Right ventricle myocardium inferior (tissue), 1 donor: ENCODE results near the gene SHMT1. TPM values are rescaled to one million over a fixed set of nuclear protein-coding genes. Genes with fewer than 3 reads are reported as not detected.
A peak's percentile ranks its signal among the peaks of the same experiment; 100 is the strongest.
"Not testable (repeated sequence)": the region's sequence is repeated elsewhere in the genome, so short reads cannot be mapped to it uniquely, and the experiment has no call there.

Experiments used
- ATAC-seq: fragments of 200-7000 bp; cut with Tn5 transposase; one replicate; pipeline ENCODE4 v1.9.1; 2020; ENCODE audit warnings: mild to moderate bottlenecking, moderate library complexity
- DNase-seq: peaks from one replicate; pipeline ENCODE4 v3.0.0; 2021; ENCODE audit errors: missing footprints
- intact Hi-C: fragments of 100-400 bp; cut with DNase I; formaldehyde crosslinking; loops from one replicate; pipeline ENCODE4 v1.11.0; 2022
- long read RNA-seq: library from polyadenylated mRNA; unstranded; transcript quantifications from one replicate; pipeline ENCODE4 v2.0.0, GENCODE V29; 2021
- total RNA-seq: library from RNA; stranded (reverse); fragmentation: NEBNext Ultra II Directional; extraction: Animal tissue kit (Norgen Biotek cat#: 25700); gene quantifications from one replicate; pipeline ENCODE4 v1.2.1, GENCODE V29; 2021
- donor health status: DM: no; HTN: yes; CAD: no; lungs with severe emphysema.

SHMT1 gene
- 9.9 TPM for total RNA-seq
- long read RNA-seq, transcript SHMT1-201 (12 exons, 2,464 nt) = major isoform, 5 of 11 reads
- long read RNA-seq, partial matches to known transcripts = 2 of 11 reads
- long read RNA-seq, other reads (novel, unspliced or antisense) = 2 of 11 reads

DNA sequence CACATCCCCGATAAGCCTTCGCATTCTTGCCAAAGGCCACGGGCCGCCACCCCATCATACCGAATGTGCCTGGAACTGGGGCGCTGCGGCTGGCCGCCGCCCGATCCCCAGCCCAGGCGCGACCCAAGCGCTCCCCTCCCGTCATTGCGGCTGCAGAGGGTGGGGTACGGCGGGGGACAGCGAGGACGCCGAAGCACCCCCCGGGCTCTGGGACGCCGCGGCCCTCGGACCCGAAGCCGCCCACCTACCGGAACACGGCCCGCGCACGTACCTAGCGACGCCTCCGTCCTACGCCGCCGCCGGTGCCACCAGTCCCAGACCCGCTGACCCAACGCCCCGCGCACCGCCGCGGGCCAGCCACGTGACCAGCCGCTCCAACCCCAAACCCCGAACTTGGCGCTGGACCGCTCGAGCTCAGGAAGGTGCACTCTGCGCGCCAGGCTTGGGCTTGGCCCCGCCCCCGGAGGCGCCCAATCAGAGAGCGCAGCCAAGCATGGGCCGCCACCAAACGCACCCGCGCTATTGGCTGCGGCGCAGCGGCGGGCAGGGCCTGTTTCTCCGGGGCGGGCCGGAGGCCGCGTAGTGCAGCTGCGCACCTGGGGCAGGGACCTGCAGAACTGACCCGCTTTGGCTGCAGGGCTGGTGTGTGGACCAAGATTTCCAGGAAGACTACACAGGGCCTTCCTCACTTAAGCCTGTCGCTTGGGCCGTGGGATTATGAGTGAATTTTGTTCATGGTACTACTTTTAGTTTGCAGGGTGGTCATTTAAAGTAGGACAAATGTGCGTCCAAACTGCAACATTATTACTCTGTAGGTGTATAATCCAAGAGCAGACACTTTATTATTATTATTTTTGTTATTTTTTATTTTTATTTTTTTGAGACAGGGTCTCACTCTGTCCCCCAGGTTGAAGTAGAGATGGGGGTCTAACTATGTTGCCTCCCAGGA, at the start of gene SHMT1:
Gene SHMT1 (minus strand): TSS at position 450 of the 949 bp plus-strand sequence. CDS start 7,569 bp downstream, outside the sequence.
- DNase-seq (peak; percentile 98), ATAC-seq (peak; percentile 100)
- intact Hi-C loops = no loop called here

DNA sequence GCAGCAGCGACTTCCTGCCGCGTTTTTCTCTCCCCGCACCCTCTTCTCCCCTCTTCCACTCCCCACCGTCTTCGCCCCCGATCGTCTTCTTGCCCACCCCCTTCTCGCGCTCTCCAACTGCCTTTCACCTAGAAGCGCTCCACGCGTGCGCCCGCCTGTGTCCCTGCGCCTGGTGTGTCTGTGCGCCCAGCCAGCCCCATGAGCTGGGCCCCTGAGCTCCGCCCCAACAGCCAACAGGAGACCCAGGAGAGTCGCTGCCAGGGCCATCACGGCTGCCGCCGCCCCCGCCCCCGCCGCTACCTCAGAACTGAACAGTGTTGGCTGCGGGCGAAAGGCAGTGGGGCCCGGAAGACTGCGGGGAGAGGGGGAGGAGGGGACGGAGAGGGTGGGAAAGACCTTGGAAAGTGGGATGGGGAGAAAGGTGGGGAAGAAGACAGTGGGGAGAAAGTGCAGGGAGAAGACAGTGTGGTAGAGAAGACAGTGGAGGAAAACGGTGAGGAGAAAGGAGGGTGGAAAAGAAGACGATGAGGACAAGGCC, 48.7 kb upstream of the SHMT1 start:
- intact Hi-C loops, DNase-seq: not testable (repeated sequence)
- ATAC-seq = peak; percentile 90

DNA sequence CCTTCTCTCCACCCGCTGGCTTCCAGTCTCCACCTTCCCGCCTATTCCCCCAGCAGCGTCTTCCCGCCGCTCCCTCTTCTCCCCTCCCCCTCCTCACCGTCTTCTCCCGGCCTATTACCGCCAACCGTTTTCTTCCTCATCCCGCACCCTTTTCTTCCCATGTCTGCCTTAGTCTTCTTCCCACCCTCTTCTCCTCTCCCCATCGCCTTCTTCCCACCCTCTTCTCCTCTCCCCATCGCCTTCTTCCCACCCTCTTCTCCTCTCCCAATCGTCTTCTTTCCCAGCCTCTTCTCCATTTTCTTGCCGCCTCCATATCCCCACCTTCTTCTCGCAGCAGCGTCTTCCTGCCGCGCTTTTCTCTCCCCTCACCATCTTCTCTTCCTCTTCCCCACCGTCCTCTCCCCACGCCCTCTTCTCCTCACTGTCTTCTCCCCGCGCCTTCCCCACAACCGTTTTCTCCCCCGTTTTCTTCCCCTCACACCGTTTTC, 48.1 kb upstream of the SHMT1 start:
- peak; percentile 71 for DNase-seq
- intact Hi-C loops = not testable (repeated sequence)
- peak; percentile 90 for ATAC-seq

DNA sequence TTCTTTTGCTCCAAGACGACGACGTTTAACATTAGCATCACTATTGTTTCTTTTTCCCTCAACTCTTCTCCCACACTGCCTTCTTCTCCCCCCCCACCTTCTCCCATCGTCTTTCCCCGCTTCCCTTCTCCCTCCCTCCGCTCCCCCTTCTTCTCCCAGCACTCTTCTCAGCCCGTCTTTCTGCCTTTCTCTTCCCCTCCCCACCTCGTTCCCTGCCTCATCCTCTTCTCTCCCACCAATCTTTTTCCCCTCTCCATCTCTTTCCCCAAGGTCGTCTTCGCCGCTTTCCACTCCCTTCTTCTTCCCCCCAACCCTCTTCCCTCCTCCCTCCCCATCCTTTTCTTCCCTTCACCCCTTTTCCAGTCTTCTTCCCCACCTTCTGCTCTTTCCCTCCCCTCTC, 47.4 kb upstream of the SHMT1 start:
- DNase-seq, intact Hi-C loops, ATAC-seq: not testable (repeated sequence)

DNA sequence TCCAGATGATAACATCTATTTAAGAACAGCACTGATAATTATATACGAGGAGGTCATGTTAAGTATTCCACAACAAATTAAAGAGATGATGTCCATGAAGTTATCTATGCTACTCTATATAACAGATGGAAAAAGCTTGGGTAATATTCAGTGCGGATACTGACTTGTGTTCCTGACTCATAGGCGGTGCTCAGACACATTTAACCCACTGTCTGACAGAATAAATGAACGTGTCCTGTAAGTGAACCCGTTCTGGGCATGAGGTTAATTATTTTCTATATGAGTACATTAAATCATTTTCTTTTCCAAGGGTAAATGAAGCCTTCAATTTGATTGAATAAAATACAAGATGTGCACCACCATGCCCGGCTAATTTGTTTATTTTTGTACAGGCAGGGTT, 46.0 kb upstream of the SHMT1 start:
- ATAC-seq, DNase-seq, intact Hi-C loops: not testable (repeated sequence)

DNA sequence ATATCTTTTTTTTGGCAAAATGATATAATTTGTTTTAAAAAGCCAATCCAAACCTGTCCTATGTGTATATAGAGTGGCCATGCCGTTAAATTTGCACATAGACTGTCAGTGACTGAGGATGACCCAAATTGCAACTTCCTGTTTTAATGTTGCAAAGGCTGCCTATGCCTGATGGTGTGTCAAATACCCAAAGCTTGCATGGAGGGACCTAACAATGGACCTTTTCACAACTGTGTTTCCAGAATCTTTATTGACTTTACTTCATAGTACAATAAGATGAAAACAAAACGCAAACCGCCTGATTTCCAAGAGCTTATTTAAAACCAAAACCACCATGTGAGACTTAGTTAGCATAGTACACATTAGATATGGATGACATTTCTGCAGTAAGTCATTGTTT, 45.6 kb upstream of the SHMT1 start:
- DNase-seq, intact Hi-C loops, ATAC-seq: not testable (repeated sequence)

DNA sequence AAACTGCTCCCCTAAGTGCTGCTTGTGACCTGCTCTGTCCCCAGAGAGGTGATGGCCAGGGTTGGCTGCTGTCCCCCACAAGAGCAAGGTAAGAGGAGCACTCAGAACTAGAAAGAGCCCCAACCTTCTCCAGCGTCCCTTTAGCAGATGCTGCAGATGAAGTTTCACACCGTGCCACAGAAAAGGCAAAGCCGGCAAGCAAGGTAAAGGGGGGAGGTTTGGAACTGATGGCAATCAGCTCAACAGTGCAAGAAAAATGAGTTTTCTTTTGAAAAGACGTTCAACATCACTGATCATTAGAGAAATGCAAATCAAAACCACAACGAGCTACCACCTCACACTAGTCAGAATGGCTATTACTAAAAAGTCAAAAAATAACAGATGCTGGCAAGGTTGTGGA, 40.3 kb upstream of the SHMT1 start:
- DNase-seq, ATAC-seq, intact Hi-C loops: not testable (repeated sequence)

DNA sequence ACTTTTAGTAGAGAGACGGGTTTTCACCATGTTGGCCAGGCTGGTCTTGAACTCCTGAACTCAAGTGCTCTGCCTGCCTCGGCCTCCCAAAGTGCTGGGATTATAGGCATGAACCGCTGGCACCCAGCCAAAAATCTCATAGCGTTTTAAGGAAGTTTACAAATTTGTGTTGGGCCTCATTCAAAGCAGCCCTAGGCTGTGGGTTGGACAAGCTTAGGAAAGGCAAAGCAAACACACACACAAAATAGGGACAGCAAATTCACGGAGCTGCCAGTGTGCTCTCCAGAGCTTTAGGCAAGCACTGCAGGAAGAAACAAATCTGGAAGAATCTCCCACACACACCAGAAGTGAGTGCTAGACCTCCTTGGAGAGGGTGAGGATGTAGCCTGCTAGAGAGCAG, 39.8 kb upstream of the SHMT1 start:
- ATAC-seq, DNase-seq, intact Hi-C loops: not testable (repeated sequence)

DNA sequence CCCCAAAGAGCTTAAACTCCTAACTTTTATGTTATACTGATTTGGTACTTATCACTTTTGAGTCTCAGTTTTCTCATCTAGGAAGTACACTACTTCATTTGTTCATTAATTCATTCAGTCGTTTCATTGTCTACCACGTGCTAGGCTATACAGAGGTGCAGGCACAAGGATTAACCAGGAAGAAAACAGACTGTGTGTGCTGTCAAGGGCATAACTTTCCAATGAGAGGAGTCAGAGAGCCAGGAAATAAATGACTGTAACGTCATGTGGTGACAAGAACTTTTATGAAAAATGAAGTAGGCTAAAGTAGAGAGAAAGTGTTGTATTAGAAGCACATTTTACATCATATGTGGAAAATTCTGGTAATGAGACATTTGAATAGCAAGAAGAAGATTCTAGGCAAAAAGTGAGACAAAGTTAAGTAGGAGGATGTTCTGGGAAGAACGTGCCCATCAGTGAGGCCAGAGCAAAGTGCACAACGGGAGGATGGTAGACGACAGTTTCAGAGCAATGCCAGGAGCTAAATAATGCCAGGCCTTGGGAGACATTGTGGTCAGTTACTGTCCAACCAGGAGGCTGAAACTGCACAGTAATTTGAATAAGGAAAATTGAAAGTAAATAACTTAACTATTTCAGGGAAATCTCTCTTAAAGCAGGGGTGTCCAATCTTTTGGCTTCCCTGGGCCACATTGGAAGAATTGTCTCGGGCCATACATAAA, 38.7 kb upstream of the SHMT1 start:
- DNase-seq, ATAC-seq, intact Hi-C loops: not testable (repeated sequence)

DNA sequence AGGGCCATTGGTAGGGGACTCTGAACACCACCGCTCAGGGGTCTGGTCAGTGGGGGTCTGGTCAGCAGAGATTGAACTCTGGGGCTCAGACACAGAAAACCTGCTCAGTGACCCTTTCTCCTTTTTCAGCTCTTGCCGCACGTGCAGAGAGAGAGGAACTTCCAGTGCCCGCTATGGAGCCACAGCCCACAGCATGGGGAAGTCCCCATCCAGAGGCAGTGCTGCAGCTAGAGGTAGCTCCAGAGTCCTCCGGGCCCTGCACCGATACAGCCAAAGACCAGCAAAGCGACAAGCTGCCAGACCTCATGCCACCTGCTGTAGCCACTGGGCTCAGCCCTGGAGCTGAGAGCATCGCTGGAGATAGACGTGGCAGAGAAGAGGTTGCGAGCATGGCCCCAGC, 25.4 kb upstream of the SHMT1 start:
- intact Hi-C loops, ATAC-seq, DNase-seq: not testable (repeated sequence)

DNA sequence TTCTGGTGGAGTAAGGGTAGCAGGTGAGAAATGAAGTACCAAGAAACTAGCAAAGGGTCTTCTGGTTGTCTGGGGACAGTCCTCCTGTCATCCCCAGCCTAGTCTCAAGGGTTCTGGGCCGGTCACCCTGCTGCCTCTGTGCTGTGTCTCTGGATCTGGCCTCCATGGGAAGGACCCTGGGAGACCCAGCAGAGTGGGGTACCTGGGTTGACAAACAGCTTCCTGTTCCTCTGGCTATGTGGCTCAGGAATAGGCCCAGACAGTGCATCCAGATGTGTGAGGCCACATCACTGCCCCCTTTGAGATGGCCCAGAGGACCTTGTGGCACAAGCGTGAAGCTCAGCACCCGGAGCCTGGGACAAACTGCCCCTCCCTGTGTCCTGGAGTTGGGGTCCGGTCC, 24.9 kb upstream of the SHMT1 start:
- DNase-seq, intact Hi-C loops, ATAC-seq: not testable (repeated sequence)

DNA sequence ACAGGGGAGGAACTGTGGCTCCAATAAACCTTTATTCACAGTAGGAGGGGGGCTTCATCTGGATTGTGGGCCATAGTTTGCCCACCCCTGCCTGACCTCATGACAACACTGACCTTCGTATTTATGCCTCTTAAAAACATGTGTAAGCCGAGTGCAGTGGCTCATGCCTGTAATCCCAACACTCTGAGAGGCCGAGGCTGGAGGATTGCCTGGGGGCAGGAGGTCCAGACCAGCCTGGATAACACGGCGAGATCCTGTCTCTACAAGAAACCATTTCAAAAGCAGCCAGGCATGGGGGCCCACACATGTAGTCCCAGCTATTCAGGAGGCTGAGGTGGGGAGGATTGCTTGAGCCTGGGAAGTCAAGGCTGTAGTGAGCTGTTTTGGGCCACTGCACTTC, 24.2 kb upstream of the SHMT1 start:
- ATAC-seq, DNase-seq, intact Hi-C loops: not testable (repeated sequence)

DNA sequence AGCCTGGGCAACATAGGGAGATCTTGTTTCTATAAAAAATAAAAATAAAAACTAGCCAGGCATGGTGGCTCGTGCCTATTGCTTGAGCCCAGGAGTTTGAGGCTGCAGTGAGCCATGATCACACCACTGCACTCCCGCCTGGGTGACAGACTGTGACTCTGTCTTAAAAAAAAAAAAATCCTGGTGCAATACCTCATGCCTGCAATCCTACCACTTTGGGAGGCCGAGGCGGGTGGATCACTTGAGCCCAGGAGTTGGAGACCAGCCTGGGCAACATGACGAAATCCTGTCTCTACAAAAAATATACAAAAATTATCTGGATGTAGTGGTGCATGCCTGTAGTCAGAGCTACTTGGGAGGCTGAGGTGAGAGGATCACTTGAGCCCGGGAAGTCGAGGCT, 20.9 kb upstream of the SHMT1 start:
- ATAC-seq, intact Hi-C loops, DNase-seq: not testable (repeated sequence)

DNA sequence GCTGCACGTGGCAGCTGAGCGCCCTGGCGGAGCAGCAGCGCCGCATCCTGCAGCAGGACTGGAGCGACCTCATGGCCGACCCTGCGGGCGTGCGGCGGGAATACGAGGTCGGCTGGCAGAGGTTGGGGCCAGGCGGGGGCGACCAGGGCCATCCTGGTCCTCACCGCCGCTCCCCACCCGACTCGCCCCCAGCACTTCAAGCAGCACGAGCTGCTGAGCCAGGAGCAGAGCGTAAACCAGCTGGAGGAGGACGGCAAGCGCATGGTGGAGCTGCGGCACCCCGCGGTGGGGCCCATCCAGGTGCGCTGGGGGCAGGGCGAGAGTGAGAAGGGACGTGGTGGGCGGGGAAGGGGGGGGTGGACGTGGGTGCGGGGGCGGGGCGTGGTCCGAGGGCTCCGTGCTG, 19.7 kb upstream of the SHMT1 start:
- intact Hi-C loops, ATAC-seq, DNase-seq: not testable (repeated sequence)

DNA sequence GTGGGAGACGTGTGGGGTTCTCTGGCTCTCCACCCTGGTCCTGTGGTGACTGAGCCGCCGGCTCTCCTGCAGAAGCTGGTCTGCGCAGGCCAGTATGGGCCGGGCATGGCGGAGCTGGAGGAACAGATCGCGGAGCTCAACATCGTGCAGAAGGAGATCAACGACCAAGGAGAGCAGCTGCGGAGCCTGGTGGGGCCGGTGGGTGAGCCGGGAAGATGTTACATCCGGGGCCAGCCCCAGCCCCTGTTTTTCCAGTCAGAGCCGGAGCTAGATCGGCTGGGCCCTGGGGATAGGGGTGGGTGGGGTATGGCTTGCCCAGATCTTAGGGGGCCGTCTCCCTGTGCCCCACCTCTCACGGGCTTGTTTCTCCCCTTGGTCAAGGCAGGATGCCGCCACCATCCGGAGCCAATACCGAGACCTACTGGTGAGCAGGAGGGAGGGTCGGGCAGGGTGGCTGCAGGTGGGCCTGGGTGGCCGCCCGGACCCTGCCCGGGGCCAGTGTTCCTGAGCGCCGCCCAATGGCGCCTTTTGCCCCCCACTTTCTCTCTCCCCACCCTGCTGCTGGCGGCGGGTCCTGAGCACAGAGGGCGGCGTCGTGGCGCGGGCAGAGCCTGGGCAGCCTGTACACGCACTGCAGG, 19.2 kb upstream of the SHMT1 start:
- intact Hi-C loops = no loop called here
- DNase-seq = no peak
- no peak for ATAC-seq

DNA sequence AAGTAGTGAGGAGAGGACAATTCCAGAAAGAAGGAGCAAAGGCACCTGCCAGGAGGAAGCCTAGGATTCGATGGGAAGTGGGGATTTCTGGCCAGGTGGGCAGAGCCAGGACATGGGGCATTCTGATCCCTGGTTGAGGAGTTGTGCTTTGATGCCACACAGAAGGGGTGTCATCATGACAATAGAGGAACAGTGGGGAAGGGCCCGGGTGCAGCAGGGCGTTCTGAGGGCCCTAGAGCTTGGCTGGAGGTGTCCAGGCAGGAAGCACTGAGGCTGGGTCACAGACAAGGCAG, 18.5 kb upstream of the SHMT1 start:
- DNase-seq = no peak

DNA sequence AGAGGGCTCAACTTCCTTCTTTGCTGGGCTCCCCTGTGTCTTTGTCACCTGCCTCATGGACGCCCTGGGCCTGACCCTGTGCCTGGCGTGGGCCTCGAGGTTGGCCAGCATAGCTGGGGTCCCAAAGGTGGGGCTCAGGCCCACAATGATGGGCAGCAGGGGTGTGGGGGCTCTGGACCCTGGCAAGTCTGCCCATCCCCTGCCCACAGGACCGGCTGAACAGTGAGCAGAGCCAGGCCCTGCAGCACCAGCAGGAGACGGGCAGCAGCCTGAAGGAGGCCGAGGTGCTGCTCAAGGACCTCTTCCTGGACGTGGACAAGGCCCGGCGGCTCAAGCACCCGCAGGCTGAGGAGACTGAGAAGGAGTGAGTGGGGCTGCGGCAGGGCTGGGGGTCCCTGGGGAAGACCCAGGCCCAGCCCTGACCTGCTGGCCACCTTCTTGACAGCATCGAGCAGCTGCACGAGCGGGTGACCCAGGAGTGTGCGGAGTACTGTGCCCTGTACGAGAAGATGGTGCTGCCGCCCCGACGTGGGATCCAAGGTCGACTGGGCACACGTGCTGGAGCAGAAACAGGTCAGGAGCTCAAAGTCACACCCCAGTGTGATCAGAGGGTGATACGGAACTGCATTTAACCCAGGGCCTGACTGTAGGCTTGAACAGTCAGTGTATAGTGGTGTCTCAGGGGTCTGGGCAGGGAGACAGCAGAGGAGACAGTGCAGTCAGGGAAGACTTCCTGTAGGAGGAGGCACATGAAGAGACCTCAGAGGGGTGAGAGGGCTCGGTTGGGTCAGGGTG, 18.0 kb upstream of the SHMT1 start:
- no peak for DNase-seq
- no peak for ATAC-seq
- intact Hi-C loops = no loop called here

More for the DNA sequence above, 18.5 kb upstream of the SHMT1 start:
- intact Hi-C loops = no loop called here
- no peak for ATAC-seq
